C4-2B (cell line): Measurements from ENCODE around the gene MYMK.

Source experiments
- ZFX ChIP-seq: fragments of 450-650 bp; IDR thresholded peaks from 2 replicates; pipeline ENCODE4 v1.6.1; 2017
- TF ChIP-seq, protein P1 (sequence below): fragments of 450-650 bp; conservative IDR thresholded peaks from 2 replicates; pipeline ENCODE4 v1.5.1; 2017; ENCODE audit warnings: mild to moderate bottlenecking

DNA sequence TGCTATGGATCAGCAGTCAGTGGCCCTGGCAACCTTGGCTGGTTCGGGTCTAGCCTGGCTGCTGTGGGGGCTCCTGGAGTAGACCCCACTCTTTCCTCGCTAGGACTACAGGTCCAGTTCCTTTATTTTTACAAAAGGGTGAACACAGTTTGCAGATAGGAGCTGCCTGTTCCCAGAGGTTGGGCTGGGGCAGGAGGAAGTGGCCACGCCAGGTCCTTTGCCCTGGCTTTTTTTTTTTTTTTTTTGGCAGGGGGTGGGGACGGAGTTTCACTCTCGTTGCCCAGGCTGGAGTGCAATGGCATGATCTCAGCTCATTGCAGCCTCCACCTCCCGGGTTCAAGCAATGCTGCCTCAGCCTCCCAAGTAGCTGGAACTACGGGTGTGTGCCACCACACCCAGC is 53.8 kb downstream of the MYMK start:
- TF ChIP-seq, protein P1, sequence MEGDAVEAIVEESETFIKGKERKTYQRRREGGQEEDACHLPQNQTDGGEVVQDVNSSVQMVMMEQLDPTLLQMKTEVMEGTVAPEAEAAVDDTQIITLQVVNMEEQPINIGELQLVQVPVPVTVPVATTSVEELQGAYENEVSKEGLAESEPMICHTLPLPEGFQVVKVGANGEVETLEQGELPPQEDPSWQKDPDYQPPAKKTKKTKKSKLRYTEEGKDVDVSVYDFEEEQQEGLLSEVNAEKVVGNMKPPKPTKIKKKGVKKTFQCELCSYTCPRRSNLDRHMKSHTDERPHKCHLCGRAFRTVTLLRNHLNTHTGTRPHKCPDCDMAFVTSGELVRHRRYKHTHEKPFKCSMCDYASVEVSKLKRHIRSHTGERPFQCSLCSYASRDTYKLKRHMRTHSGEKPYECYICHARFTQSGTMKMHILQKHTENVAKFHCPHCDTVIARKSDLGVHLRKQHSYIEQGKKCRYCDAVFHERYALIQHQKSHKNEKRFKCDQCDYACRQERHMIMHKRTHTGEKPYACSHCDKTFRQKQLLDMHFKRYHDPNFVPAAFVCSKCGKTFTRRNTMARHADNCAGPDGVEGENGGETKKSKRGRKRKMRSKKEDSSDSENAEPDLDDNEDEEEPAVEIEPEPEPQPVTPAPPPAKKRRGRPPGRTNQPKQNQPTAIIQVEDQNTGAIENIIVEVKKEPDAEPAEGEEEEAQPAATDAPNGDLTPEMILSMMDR = no peak
- no peak for TF ChIP-seq ZFX
